GM23338 (cell line): ENCODE data around the gene CCDC106. TPM values are rescaled to one million over a fixed set of nuclear protein-coding genes. Genes with fewer than 3 reads are reported as not detected.

Experiments
- ATAC-seq: fragments of 200-7000 bp; cut with Tn5 transposase; 3 replicates; pipeline ENCODE4 v1.9.1; 2020
- DNase-seq: peaks from one replicate; pipeline ENCODE4 v3.0.0-alpha.2; 2015; ENCODE audit warnings: low spot score
- H2AFZ ChIP-seq: fragments of 200-600 bp; sonication (generic); 2 replicates; pipeline ENCODE4 v1.8.0; 2016; ENCODE audit warnings: antibody characterized with exemption, mild to moderate bottlenecking, moderate library complexity
- H3F3A ChIP-seq: fragments of 200-600 bp; sonication (generic); replicated peaks from 2 replicates; pipeline ENCODE4 v1.8.0; 2017; ENCODE audit warnings: antibody characterized with exemption, mixed run types, low read depth
- H3K27ac ChIP-seq: fragments of 200-600 bp; sonication (generic); 2 replicates; pipeline ENCODE4 v1.6.1; 2016; ENCODE audit warnings: low read depth
- H3K27me3 ChIP-seq: fragments of 200-600 bp; sonication (generic); 2 replicates; pipeline ENCODE4 v1.8.0; 2016; ENCODE audit warnings: mild to moderate bottlenecking, mixed run types, moderate library complexity; ENCODE audit not compliant: insufficient read depth
- H3K36me3 ChIP-seq: fragments of 200-600 bp; sonication (generic); 2 replicates; pipeline ENCODE4 v1.8.0; 2016; ENCODE audit warnings: mild to moderate bottlenecking; ENCODE audit not compliant: insufficient read depth
- H3K4me1 ChIP-seq: fragments of 200-600 bp; sonication (generic); 2 replicates; pipeline ENCODE4 v1.8.0; 2016; ENCODE audit warnings: mild to moderate bottlenecking, moderate library complexity; ENCODE audit not compliant: insufficient read depth
- H3K4me2 ChIP-seq: fragments of 200-600 bp; sonication (generic); 2 replicates; pipeline ENCODE4 v1.7.1; 2017; ENCODE audit warnings: mixed run types
- H3K4me3 ChIP-seq: fragments of 200-600 bp; sonication (generic); 2 replicates; pipeline ENCODE4 v1.6.1; 2016; ENCODE audit warnings: mixed run types
- H3K79me2 ChIP-seq: fragments of 200-600 bp; sonication (generic); replicated peaks from 2 replicates; pipeline ENCODE4 v1.8.0; 2017; ENCODE audit warnings: mild to moderate bottlenecking; ENCODE audit not compliant: insufficient read depth
- H3K9me2 ChIP-seq: fragments of 200-600 bp; sonication (generic); 2 replicates; pipeline ENCODE4 v1.8.0; 2017; ENCODE audit not compliant: insufficient read depth
- H4K20me1 ChIP-seq: fragments of 200-600 bp; sonication (generic); replicated peaks from 2 replicates; pipeline ENCODE4 v1.8.0; 2017; ENCODE audit warnings: mild to moderate bottlenecking; ENCODE audit not compliant: insufficient read depth
- H3K27ac Mint-ChIP-seq: 2 replicates; pipeline ENCODE4 v1.8.0; 2020; ENCODE audit warnings: inconsistent platforms, mild to moderate bottlenecking, moderate library complexity, mixed read lengths
- H3K27me3 Mint-ChIP-seq: 3 replicates; pipeline ENCODE4 v1.8.0; 2022; ENCODE audit warnings: low read depth, mild to moderate bottlenecking, moderate library complexity, mixed read lengths, inconsistent platforms; ENCODE audit not compliant: insufficient read depth, poor library complexity
- H3K36me3 Mint-ChIP-seq: 3 replicates; pipeline ENCODE4 v1.8.0; 2021; ENCODE audit warnings: low read depth, mild to moderate bottlenecking, inconsistent platforms, moderate library complexity, mixed read lengths
- H3K4me1 Mint-ChIP-seq: 3 replicates; pipeline ENCODE4 v1.8.0; 2020; ENCODE audit warnings: mild to moderate bottlenecking, inconsistent platforms, mixed read lengths
- H3K4me3 Mint-ChIP-seq: 3 replicates; pipeline ENCODE4 v1.8.0; 2021; ENCODE audit warnings: moderate library complexity, mild to moderate bottlenecking, inconsistent platforms, mixed read lengths
- H3K9me3 Mint-ChIP-seq: 3 replicates; pipeline ENCODE4 v1.8.0; 2020; ENCODE audit warnings: moderate library complexity, mild to moderate bottlenecking, inconsistent platforms, mixed read lengths
- CREB1 ChIP-seq: fragments of 250-450 bp; sonication (Bioruptor Pico); IDR thresholded peaks from 2 replicates; pipeline ENCODE4 v1.5.0; 2020; ENCODE audit warnings: low read depth, mild to moderate bottlenecking, moderate library complexity
- ETS1 ChIP-seq: IDR thresholded peaks from 2 replicates; pipeline ENCODE4 v1.6.1; 2016; ENCODE audit warnings: antibody characterized with exemption
- EZH2 ChIP-seq: fragments of 200-600 bp; sonication (generic); IDR thresholded peaks from one replicate; pipeline ENCODE4 v1.8.0; 2017; ENCODE audit warnings: antibody characterized with exemption, mild to moderate bottlenecking, low read depth; ENCODE audit not compliant: unreplicated experiment
- EZH2phosphoT487 ChIP-seq: fragments of 200-600 bp; sonication (generic); IDR thresholded peaks from one replicate; pipeline ENCODE4 v1.8.1; 2018; ENCODE audit warnings: antibody characterized with exemption; ENCODE audit not compliant: unreplicated experiment
- JUNB ChIP-seq: IDR thresholded peaks from one replicate; pipeline ENCODE4 v1.6.1; 2016; ENCODE audit warnings: antibody characterized with exemption; ENCODE audit not compliant: unreplicated experiment
- NANOG ChIP-seq: IDR thresholded peaks from 2 replicates; pipeline ENCODE4 v1.6.1; 2016; ENCODE audit warnings: antibody characterized with exemption, borderline replicate concordance
- POLR2AphosphoS5 ChIP-seq: IDR thresholded peaks from 2 replicates; pipeline ENCODE4 v1.6.1; 2016; ENCODE audit warnings: antibody characterized with exemption, low read depth
- REST ChIP-seq: IDR thresholded peaks from one replicate; pipeline ENCODE4 v1.6.1; 2018; ENCODE audit warnings: antibody characterized with exemption; ENCODE audit not compliant: unreplicated experiment
- STAT1 ChIP-seq: IDR thresholded peaks from one replicate; pipeline ENCODE4 v1.6.1; 2016; ENCODE audit warnings: antibody characterized with exemption; ENCODE audit not compliant: unreplicated experiment
- ZNF331 ChIP-seq: fragments of 250-450 bp; sonication (Bioruptor Pico); IDR thresholded peaks from 2 replicates; pipeline ENCODE4 v1.5.0; 2020; ENCODE audit warnings: low read depth, mild to moderate bottlenecking, moderate library complexity
- polyA plus RNA-seq: library from polyadenylated mRNA; unstranded; fragments of >200 nt; fragmentation: Nextera tagmentation; extraction: Ambion mirVana; gene quantifications from 2 replicates; pipeline ENCODE4 v1.2.1, GENCODE V29; 2016
- total RNA-seq: library from RNA; depleted of rRNA; stranded (reverse); fragments of >200 nt; shearing (Covaris generic); gene quantifications from 2 replicates; pipeline ENCODE4 v1.2.3, GENCODE V29; 2014
- TF ChIP-seq, protein P1 (sequence below), 2 experiments: fragments of 200-600 bp in 1 of 2; sonication (generic) in 1 of 2; conservative IDR thresholded peaks; 2 replicates each; pipeline versions ENCODE4 v1.5.1 to v1.6.1; 2016 to 2017; ENCODE audit warnings: antibody characterized with exemption in 2 of 2, low read depth in 2 of 2, mild to moderate bottlenecking in 2 of 2, moderate library complexity in 1 of 2

Gene CCDC106
- total and polyA plus RNA-seq, 2 experiments from 2014 or later: 12.0 to 17.6 TPM

DNA sequence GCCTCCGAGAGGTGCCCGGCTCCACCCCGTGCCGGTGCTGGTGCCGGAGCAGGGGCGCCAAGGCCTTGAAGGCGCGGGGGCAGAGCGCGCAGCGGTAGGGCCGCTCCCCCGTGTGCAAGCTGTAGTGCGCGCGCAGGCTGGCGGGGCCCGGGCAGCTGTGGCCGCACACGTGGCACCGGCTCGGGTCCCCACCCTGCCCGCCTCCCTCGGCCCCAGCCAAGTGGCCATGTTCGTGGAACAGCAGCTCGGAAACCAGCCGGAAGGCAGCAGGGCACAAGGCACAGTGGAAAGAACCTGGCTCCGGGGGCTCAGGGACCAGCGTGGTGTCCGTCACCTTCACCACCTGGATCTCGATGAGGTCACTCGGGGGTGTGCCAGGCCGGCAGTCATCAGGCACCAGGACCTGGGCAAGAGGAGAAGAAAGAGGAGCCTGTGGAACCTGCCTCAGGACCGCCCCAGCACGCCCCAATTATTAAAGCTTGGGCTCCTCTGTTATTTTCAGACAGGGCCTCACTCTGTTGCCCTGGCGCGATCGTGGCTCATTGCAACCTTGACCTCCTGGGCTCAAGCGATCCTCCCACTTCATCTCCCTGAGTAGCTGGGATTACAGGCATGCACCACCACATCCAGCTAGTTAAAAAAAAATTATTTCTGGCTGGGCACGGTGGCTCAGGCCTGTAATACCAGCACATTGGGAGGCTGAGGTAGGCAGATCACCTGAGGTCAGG is 25.6 kb upstream of the CCDC106 start:
- Histone ChIP-seq H4K20me1 (peaks cover 5% of the 10 kb centered on the region), H3K9me2 (no peaks in the 10 kb centered on the region), H3K4me1 (no peaks in the 10 kb centered on the region; the same call in 1 of the 2 replicates), H2AFZ (no peak overlapping the region), H3K27me3 (0 out of 2 replicates have a peak, but pooled peaks cover 5% of the 10 kb centered on the region), H3K4me2 (no peak overlapping the region), H3K36me3 (no peaks in the 10 kb centered on the region), H3K4me3 (no peak overlapping the region), H3K79me2 (peaks cover 9% of the 10 kb centered on the region), H3K27ac (no peak overlapping the region), H3F3A (peaks cover 12% of the 10 kb centered on the region)
- no peak overlapping the region for H3K4me3 Mint-ChIP-seq
- peaks cover 14% of the 10 kb centered on the region; the same call in 2 of the 3 replicates for H3K4me1 Mint-ChIP-seq
- H3K27me3 Mint-ChIP-seq: peaks cover 20% of the 10 kb centered on the region
- no peak overlapping the region for H3K27ac Mint-ChIP-seq
- H3K9me3 Mint-ChIP-seq: peaks cover 3% of the 10 kb centered on the region; the same call in 2 of the 3 replicates
- no peak for TF ChIP-seq POLR2AphosphoS5
- no peak for TF ChIP-seq REST
- no peak for TF ChIP-seq JUNB
- no peak for TF ChIP-seq EZH2phosphoT487
- no peak for TF ChIP-seq ZNF331
- peaks cover 40% of the 10 kb centered on the region for H3K36me3 Mint-ChIP-seq
- ATAC-seq: no peak
- DNase-seq: no peak

DNA sequence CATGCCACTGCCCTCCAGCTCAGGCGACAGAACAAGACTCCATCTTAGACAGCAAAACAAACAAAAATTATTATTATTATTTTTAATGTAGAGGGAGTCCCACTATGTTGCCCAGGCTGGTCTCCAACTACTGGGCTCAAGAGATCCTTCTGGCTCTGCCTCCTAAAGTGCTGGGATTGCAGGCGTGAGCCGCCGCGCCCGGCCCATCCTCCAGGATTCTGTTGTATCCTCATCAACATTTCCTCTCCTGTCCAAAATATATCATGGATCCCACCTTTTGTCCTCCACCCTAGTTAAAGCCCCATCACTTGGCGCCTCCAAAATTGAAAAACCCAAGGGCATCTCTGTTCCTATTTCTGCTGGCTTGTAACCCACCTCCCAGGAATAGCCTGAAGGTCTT is 24.9 kb upstream of the CCDC106 start:
- no peak overlapping the region for H2AFZ ChIP-seq
- 0 out of 2 replicates have a peak, but pooled peaks cover 5% of the 10 kb centered on the region for H3K27me3 ChIP-seq
- H4K20me1 ChIP-seq: peaks cover 5% of the 10 kb centered on the region
- ATAC-seq (no peak), DNase-seq (no peak)
- H3K9me2 ChIP-seq: no peaks in the 10 kb centered on the region
- no peaks in the 10 kb centered on the region for H3K36me3 ChIP-seq
- no peak overlapping the region for H3K4me3 ChIP-seq
- Mint-ChIP-seq H3K4me1 (peaks cover 13% of the 10 kb centered on the region; the same call in 2 of the 3 replicates), H3K27me3 (peaks cover 18% of the 10 kb centered on the region), H3K9me3 (peaks cover 3% of the 10 kb centered on the region; the same call in 2 of the 3 replicates), H3K36me3 (peaks cover 35% of the 10 kb centered on the region), H3K4me3 (peak overlapping the region; percentile 79), H3K27ac (no peak overlapping the region)
- H3K79me2 ChIP-seq: peaks cover 9% of the 10 kb centered on the region
- H3K4me1 ChIP-seq: no peaks in the 10 kb centered on the region; the same call in 1 of the 2 replicates
- peaks cover 12% of the 10 kb centered on the region for H3F3A ChIP-seq
- H3K27ac ChIP-seq: no peak overlapping the region
- no peak overlapping the region for H3K4me2 ChIP-seq
- TF ChIP-seq REST (no peak), ZNF331 (no peak), EZH2 (no peak), NANOG (no peak), EZH2phosphoT487 (no peak), ETS1 (no peak), CREB1 (CRISPR knock-in tag) (no peak), POLR2AphosphoS5 (no peak), STAT1 (no peak), JUNB (no peak)
- TF ChIP-seq, protein P1, sequence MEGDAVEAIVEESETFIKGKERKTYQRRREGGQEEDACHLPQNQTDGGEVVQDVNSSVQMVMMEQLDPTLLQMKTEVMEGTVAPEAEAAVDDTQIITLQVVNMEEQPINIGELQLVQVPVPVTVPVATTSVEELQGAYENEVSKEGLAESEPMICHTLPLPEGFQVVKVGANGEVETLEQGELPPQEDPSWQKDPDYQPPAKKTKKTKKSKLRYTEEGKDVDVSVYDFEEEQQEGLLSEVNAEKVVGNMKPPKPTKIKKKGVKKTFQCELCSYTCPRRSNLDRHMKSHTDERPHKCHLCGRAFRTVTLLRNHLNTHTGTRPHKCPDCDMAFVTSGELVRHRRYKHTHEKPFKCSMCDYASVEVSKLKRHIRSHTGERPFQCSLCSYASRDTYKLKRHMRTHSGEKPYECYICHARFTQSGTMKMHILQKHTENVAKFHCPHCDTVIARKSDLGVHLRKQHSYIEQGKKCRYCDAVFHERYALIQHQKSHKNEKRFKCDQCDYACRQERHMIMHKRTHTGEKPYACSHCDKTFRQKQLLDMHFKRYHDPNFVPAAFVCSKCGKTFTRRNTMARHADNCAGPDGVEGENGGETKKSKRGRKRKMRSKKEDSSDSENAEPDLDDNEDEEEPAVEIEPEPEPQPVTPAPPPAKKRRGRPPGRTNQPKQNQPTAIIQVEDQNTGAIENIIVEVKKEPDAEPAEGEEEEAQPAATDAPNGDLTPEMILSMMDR (conservative IDR thresholded peaks at IDR 0.05; ENCODE audit: low read depth in 2 of 2): no peak
